ENCODE results near the gene U2AF2. TPM values are rescaled to one million over a fixed set of nuclear protein-coding genes. Genes with fewer than 3 reads are reported as not detected.

Gene U2AF2
- total and polyA plus RNA-seq, 2 of the 4 experiments (the other 2 are of a cell fraction): 120 to 260 TPM

DNA sequence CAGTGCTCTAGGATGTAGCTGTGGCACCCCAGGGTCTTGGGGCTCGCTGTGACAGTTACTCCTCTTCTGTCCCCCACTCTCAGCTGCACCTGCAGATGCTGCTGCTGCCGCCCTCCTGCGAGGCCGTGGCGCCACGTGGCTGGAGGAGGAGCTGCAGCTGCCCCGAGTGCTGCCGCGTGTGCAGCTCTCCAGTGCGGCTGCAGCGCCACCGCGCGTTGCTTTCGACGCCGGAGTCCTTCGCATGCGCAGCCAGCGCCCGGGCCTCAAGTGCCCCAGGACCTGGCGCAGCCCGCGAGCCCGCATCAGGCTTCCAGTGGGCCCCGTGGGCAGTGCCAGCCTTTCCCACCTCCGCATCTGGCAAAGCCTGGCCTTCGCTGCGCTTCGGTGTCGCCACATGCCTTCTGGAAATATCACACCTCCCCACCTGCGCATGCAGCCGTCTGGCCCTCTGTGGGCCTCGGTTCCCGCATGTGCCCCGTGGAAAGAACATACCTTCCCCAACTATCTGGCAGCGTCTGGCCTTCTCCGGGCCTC, 14.7 kb upstream of the U2AF2 start (continued):
- TF ChIP-seq BHLHE40 (IDR thresholded peaks at IDR 0.05; ENCODE audit: low read depth, low read length): peak; percentile 12; the same call in 1 of the 2 replicates

DNA sequence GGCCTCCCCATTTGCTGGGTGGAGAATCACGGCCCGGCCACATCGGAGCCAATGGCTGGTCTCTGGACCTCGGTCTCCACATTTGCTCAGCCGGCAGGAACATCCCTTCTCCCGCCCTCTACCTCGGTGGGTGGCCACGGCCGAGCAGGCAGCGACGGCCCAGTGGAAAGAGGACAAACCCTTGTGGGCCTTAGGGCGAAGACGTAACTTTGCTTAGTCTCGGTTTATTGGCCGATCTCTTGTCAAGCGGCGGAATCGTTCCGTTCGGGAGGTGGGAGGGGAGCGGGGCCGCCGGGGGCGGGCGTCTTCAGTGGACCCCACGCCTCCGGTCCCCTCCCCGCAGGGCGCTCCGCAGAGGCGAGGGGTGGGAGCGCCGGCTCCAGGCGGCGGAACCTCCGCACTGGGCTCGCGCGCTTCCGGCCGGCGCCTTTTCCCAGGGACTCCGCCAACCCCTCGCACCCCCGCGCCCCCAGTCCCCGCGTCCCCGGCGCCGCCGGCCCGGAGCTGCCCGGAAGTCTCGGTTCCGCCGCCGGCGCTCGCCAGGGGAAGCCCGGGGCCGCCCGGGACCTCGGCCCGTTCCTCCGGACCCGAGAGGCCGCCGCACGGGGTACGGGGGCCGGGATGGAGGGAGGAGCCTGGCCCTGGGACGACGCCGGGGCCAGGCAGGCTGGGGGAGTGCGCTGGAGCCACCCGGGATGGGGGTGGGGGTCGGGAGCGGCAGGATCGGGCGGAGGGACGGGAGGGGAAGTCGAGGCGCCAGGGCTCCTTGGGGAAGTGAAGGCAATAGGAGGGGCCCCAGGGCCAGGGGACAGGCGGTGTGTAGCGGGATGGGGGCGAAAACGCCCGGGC, 14.0 kb upstream of the U2AF2 start, which contains the start of gene ZNF580:
ZNF580 (plus strand) TSS at position 426 of the 849 bp plus-strand sequence. CDS start 1,507 bp downstream, outside the sequence.
- Histone ChIP-seq H3K9ac (ENCODE audit: low read depth, low read length) (peak within 1 kb of the TSS; percentile 81), H2AK5ac (ENCODE audit: low read depth, low read length) (peak within 1 kb of the TSS; percentile 72), H4K5ac (ENCODE audit: low read depth, low read length) (peak within 1 kb of the TSS; percentile 88), H2BK120ac (ENCODE audit: low read depth, low read length) (peak within 1 kb of the TSS; percentile 28; the same call in 1 of the 2 replicates), H3K9me1 (ENCODE audit: insufficient read depth, low read length) (peaks cover 13% of the 10 kb centered on the region), H3K9me3 (ENCODE audit: control insufficient read depth, insufficient read depth, low read length) (no peaks in the 10 kb centered on the region), H2BK5ac (ENCODE audit: low read depth, low read length, poor library complexity, severe bottlenecking) (peak within 1 kb of the TSS; percentile 69), H3K27ac (ENCODE audit: insufficient read depth, low read length) (peak within 1 kb of the TSS; percentile 76), H4K20me1 (ENCODE audit: insufficient read depth, low read length) (0 out of 2 replicates have a peak, but pooled peaks cover 9% of the 10 kb centered on the region), H3K4ac (ENCODE audit: low read depth, low read length) (peak within 1 kb of the TSS; percentile 97), H3K18ac (ENCODE audit: low read depth, low read length) (peak within 1 kb of the TSS; percentile 73), H3K4me2 (ENCODE audit: low read depth, low read length) (peak within 1 kb of the TSS; percentile 93), H3K14ac (replicated peaks; ENCODE audit: low read depth, low read length) (peak within 1 kb of the TSS; percentile 98), H3K4me3 (ENCODE audit: insufficient read depth, low read depth, low read length) (peak within 1 kb of the TSS; percentile 74), H3K23ac (ENCODE audit: low read depth, low read length) (peak within 1 kb of the TSS; percentile 99), H3K36me3 (ENCODE audit: control insufficient read depth, insufficient read depth, low read length) (peaks cover 14% of the 10 kb centered on the region; the same call in 1 of the 2 replicates), H4K91ac (ENCODE audit: insufficient read depth, low read depth, low read length) (peak within 1 kb of the TSS; percentile 90), H4K8ac (ENCODE audit: low read depth in 2 of 2, low read length in 2 of 2) (peak within 1 kb of the TSS; percentile 85 to 89), H3K56ac (ENCODE audit: extremely low read depth, insufficient read depth, low read length) (peak within 1 kb of the TSS; percentile 98), H3K79me1 (ENCODE audit: low read depth in 1 of 2, low read length in 2 of 2) (peaks cover 31 to 85% of the 10 kb centered on the region in 2 experiments), H2BK15ac (ENCODE audit: low read depth, low read length) (no peak within 1 kb of the TSS), H3K4me1 (ENCODE audit: control insufficient read depth, insufficient read depth, low read length) (peaks cover 19% of the 10 kb centered on the region), H2AK9ac (replicated peaks; ENCODE audit: low read depth, low read length, poor library complexity) (peak within 1 kb of the TSS; percentile 99), H2AFZ (replicated peaks; ENCODE audit: low read length, poor library complexity) (peak within 1 kb of the TSS; percentile 90), H3K27me3 (ENCODE audit: control insufficient read depth, insufficient read depth, low read length) (no peaks in the 10 kb centered on the region), H2BK20ac (ENCODE audit: low read depth, low read length) (no peak within 1 kb of the TSS; the same call in 1 of the 2 replicates)
- ATAC-seq (ENCODE audit: low read depth) (peak; percentile 68), DNase-seq (peak; percentile 78)
- POLR2A ChIA-PET (ENCODE audit: unreplicated experiment): interaction anchor here (0.6 to 0.7 kb wide), 3 partner anchors 9 to 156 kb away, joined by 6 to 21 read pairs (median 6); no protein-coding TSS in a partner anchor
- CTCF ChIA-PET: no interaction called here
- BruUV-seq (replicated peaks): no TSS peak
- TF ChIP-seq MAZ (IDR thresholded peaks at IDR 0.05; ENCODE audit: borderline replicate concordance, low read depth, low read length) (peak; percentile 79; the same call in 1 of the 2 replicates), RCOR1 (IDR thresholded peaks at IDR 0.05; ENCODE audit: insufficient replicate concordance, low read length) (no peak)
- in situ Hi-C loops (cut with MboI; ENCODE audit: low sequenced_read_pairs): loop anchor here (25.0 kb wide), 2 partner anchors 354 to 528 kb away; partner anchors contain the start of genes BRSK1, HSPBP1 and PPP1R12C
- dilution Hi-C loops (cut with HindIII; ENCODE audit: low sequenced_read_pairs, unreplicated experiment): no loop called here
- 1% methylated on average over 43 of the region's 89 CpGs; no CpG with 5 or more reads in 1 of the 2 experiments for WGBS, 2 experiments (ENCODE audit: extremely low coverage in 2 of 2, insufficient read length in 1 of 2)
- intact Hi-C loops (cut with micrococcal nuclease): no loop called here
